Activated gamma-delta T cell treated with anti-CD3 and anti-CD28 coated beads, Interleukin-2, amount 50 U/mL, for 16 hours (primary cell): ENCODE results near the gene MVK.

Experiments used
- DNase-seq: peaks from one replicate; pipeline ENCODE4 v3.0.0-alpha.2; 2020; ENCODE audit warnings: low read depth

The MVK gene

GRCh38 chr12:109635717-109636116 is 62.1 kb downstream of the MVK start:
- DNase-seq: no peak

- no peak for DNase-seq
These were observed 63.8 kb downstream of the MVK start for GRCh38 chr12:109637348-109637747.

GRCh38 chr12:109637996-109638395 is 64.4 kb downstream of the MVK start:
- DNase-seq: no peak

DNA sequence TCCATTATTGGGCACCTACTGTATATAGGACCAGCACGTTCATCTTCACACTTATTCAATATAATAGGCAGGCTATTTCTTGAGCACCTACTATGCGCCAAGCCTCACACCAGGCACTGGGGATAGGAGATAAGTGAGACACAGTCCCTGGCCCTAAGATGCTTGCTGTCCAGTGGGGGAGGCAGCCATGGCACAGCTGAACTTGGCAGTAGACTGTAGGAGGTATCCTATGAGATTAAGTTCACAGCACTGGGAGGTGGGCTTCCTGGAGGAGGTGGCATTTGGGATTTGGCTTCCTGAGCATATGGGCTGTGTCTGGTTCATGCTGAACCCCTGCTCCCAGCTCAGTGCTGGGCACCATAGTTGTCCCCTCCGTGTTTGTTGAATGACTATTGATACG is 65.1 kb downstream of the MVK start:
- no peak for DNase-seq

GRCh38 chr12:109639151-109639872 is 65.7 kb downstream of the MVK start:
- no peak for DNase-seq

DNA sequence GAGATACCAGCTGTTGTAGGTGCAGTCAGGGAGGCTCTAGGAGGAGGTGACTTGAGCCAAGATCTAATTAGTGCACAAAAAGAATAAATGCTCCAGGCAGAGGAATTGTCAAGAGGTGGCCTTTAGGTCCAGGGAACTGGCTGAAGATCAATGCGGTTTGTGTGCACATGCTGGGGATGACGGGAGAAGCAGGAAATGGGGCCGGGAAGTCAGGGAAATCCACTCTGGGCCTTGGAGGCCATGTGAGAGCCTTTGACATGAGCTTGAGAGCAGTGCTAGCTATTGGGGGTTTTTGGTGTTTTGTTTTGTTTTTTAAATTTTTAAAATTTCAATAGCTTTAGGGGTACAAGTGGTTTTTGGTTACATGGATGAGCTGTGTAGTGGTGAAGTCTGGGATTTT is 67.4 kb downstream of the MVK start:
- DNase-seq: no peak

DNA sequence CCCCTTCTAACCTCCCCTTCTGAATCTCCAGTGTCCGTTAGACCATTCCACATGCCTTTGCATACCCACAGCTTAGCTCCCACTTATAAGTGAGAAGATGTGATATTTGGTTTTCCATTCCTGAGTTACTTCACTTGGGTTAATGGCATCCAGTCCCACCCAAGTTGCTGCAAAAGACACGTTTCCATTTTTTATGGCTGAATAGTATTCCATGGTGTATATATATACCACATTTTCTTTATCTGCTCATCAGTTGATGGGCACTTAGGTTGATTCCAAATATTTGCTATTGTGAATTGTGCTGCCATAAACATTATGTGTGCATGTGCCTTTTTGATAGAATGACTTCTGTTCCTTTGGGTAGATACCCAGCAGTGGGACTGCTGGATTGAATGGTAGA is 67.8 kb downstream of the MVK start:
- no peak for DNase-seq

- DNase-seq: no peak
These were observed 69.0 kb downstream of the MVK start for GRCh38 chr12:109642506-109643132.

- no peak for DNase-seq
These were observed 71.6 kb downstream of the MVK start for GRCh38 chr12:109645194-109645593.

DNA sequence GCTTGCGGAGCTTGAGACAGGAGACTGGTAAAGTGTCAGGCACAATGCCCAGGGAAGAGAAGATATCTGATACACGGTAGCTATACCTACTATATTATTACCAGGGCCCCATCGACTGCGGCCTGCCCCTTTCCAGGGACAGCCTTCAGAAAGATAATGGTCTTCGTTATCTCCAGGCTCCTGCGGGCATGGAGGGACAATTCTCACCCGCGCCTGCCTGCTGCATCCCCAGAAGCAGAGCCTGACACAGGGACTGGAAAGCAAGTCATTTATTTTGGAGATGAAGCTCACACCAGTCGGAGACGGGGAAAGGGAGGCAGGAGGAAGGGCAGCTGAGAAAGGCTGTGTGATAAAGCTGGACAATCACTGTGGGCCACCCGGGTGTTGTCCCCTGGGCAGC is 72.1 kb downstream of the MVK start:
- DNase-seq: no peak
